Vagina (tissue), 2 donors: Measurements from ENCODE around the gene VANGL2. TPM values are rescaled to one million over a fixed set of nuclear protein-coding genes. Genes with fewer than 3 reads are reported as not detected.
"Not testable (repeated sequence)": the region's sequence is repeated elsewhere in the genome, so short reads cannot be mapped to it uniquely, and the experiment has no call there.

ENCODE experiments used
- DNase-seq, 2 donors: peaks; one replicate each; pipeline ENCODE4 v3.0.0-alpha.2; 2017; ENCODE audit errors: extremely low spot score in 2 of 2
- H3K27ac ChIP-seq: fragments of 200-600 bp; sonication (generic); one replicate; pipeline ENCODE4 v1.5.1; 2019
- H3K27me3 ChIP-seq: fragments of 200-600 bp; sonication (generic); one replicate; pipeline ENCODE4 v1.5.1; 2019
- H3K36me3 ChIP-seq, 2 donors: fragments of 200-600 bp; sonication (generic); one replicate each; pipeline ENCODE4 v1.5.1; 2017 to 2019
- H3K4me1 ChIP-seq: fragments of 200-600 bp; sonication (generic); one replicate; pipeline ENCODE4 v1.5.1; 2019
- H3K4me3 ChIP-seq, 2 donors: fragments of 200-600 bp; sonication (generic); 1 replicate in 1 of 2; 2 replicates in 1 of 2; pipeline ENCODE4 v1.5.1; 2016 to 2019
- H3K9me3 ChIP-seq: fragments of 200-600 bp; sonication (generic); one replicate; pipeline ENCODE4 v1.5.1; 2019
- CTCF ChIP-seq, 3 experiments: fragments of 450-650 bp in 2 of 3; fragments of 200-600 bp in 1 of 3; sonication (generic) in 1 of 3; IDR thresholded peaks; one replicate each; pipeline ENCODE4 v1.5.1; 2017 to 2019; ENCODE audit warnings: antibody characterized with exemption in 3 of 3, mild to moderate bottlenecking in 2 of 3, moderate library complexity in 2 of 3
- POLR2A ChIP-seq, 2 donors: fragments of 450-650 bp; IDR thresholded peaks; one replicate each; pipeline ENCODE4 v1.6.1; 2017; ENCODE audit warnings: antibody characterized with exemption in 2 of 2, mild to moderate bottlenecking in 2 of 2, moderate library complexity in 2 of 2
- POLR2AphosphoS5 ChIP-seq, 2 donors: sonication (generic); formaldehyde crosslinking; IDR thresholded peaks; one replicate each; pipeline ENCODE4 v1.9.0; 2017; ENCODE audit warnings: antibody characterized with exemption in 2 of 2, mild to moderate bottlenecking in 2 of 2, low read depth in 1 of 2; ENCODE audit not compliant: insufficient read depth in 1 of 2
- intact Hi-C: fragments of 100-400 bp; cut with DNase I; formaldehyde crosslinking; loops from one replicate; pipeline ENCODE4 v1.15.1; 2023
- total RNA-seq: library from RNA; depleted of rRNA; stranded (reverse); fragments of >200 nt; gene quantifications from one replicate; pipeline ENCODE4 v1.2.3, GENCODE V29; 2016

Gene VANGL2
- total RNA-seq, 1 donor from 2014 or later, result 11.0 TPM

- H3K27ac ChIP-seq, result no peak overlapping the region
- intact Hi-C loops, result no loop called here
- TF ChIP-seq CTCF (IDR thresholded peaks at IDR 0.05), result no peak
- no peak for TF ChIP-seq POLR2AphosphoS5 (IDR thresholded peaks at IDR 0.05; ENCODE audit: insufficient read depth in 1 of 2, low read depth in 1 of 2)
- no peak for TF ChIP-seq POLR2A (IDR thresholded peaks at IDR 0.05)
- H3K4me3 ChIP-seq, result no peak overlapping the region
- no peaks in the 10 kb centered on the region for H3K27me3 ChIP-seq
- H3K9me3 ChIP-seq, result no peaks in the 10 kb centered on the region
- peak; percentile 56 to 84 for DNase-seq
- no peaks in the 10 kb centered on the region for H3K36me3 ChIP-seq
- H3K4me1 ChIP-seq, result peaks cover 11% of the 10 kb centered on the region
Observed at GRCh38 chr1:160374306-160375110, 25.9 kb upstream of the VANGL2 start.

DNA sequence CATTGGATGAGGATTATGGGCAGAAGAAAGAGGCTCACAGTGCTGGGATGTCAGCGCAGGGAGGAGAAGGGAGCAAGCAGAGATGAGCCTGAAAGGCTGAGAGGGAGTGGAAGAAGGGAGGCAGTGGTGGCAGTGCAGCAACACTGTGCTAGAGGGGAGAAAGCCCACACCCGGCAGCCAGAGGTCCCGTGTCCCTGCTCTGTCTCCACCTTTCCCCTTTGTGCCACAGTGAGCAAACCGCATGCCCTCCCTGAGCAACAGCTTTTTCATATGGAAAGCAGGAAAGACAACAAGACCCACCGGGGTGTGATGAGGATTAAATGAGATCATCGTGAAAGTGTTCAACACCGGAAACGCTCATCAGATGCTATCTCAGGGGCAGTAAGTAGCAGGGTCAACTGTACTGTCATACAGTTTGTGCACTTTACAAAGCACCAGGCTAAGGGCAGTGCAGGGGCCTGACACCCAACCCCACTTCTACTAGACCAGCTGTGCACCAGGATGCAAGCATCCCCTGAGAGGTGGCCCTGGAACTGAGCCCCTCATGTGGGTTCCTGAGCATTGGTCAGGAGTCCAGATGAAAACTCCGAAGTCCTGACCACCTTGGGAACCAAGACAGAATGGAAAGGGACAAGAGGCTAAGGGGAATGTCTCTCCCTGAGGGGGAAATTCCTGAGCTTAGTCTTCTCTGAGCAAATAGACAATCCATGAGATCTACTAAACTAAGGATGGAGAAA, 24.4 kb upstream of the VANGL2 start:
- DNase-seq, result peak; percentile 34 to 69
- TF ChIP-seq CTCF (IDR thresholded peaks at IDR 0.05), result no peak
- TF ChIP-seq POLR2AphosphoS5 (IDR thresholded peaks at IDR 0.05; ENCODE audit: insufficient read depth in 1 of 2, low read depth in 1 of 2), result no peak
- no peak for TF ChIP-seq POLR2A (IDR thresholded peaks at IDR 0.05)

DNA sequence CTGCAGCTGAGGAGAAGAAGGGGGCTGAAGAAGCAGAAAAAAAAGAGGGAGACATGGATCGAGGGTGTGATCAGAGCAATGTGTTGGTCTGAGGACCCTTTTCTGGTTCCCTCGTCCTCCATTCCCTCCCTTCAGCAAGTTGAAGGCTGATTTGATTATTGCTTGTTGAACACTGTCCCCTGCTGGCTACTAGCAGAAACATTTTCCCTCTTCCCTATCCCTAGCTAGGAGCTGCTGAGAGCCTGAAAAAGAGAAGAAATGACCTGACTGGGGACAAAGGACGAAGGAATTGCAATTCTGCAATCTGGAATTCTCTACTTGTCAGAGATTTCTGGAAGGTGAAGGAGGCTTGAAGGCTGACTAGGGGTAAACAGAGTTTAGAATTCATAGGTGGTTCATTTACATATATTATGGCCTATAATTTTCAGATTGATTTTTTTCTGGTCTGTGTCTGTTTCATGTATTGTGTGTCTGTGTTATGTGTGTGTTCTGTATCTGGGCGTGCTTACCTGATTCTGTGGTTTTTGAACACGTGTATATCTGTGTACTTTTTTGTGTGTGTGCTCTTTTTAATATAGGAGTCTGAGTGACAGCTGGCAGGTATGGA, 23.7 kb upstream of the VANGL2 start:
- TF ChIP-seq POLR2AphosphoS5 (IDR thresholded peaks at IDR 0.05; ENCODE audit: insufficient read depth in 1 of 2, low read depth in 1 of 2) (no peak), CTCF (IDR thresholded peaks at IDR 0.05) (peak; percentile 68 to 88 (median 85)), POLR2A (IDR thresholded peaks at IDR 0.05) (no peak)
- Histone ChIP-seq H3K4me3 (no peak overlapping the region), H3K27ac (no peak overlapping the region), H3K9me3 (no peaks in the 10 kb centered on the region), H3K27me3 (no peaks in the 10 kb centered on the region), H3K4me1 (peaks cover 11% of the 10 kb centered on the region), H3K36me3 (no peaks in the 10 kb centered on the region)
- intact Hi-C loops, result no loop called here
- peak in 1 of 2 donors; percentile 49 for DNase-seq

More for the DNA sequence above, 24.4 kb upstream of the VANGL2 start:
- H3K4me3 ChIP-seq, result no peak overlapping the region
- peaks cover 11% of the 10 kb centered on the region for H3K4me1 ChIP-seq
- no peaks in the 10 kb centered on the region for H3K9me3 ChIP-seq
- no peak overlapping the region for H3K27ac ChIP-seq
- H3K36me3 ChIP-seq, result no peaks in the 10 kb centered on the region
- intact Hi-C loops, result no loop called here
- no peaks in the 10 kb centered on the region for H3K27me3 ChIP-seq

DNA sequence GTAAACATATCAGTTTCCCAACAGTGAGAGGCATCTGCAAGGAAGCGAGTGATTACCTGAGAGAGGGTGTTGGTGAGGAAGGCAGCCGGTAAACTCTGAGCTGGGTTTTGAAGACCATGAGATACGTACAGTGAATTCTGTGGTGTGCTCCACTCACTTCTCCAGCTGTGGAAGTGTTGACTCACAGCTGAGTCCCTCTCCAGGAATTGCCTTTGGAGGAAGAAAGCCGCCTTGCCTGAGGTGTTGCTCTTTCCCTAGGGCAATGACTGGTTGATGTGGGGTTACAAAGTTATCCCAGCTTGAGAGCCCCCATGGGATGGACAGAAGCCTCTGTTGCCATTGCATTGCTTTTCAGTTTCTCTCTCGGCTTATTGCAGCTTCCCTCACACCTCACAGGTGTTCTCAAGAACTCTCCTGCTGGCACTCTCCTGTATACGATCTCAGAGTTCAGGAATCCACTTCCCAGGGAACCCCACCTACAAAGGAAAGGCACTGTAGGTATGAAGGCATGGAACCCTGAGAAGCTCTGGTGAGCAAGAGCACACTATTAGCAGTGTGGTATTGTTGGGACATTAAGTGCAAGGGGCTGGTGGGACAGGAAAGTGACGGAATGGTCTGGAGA, 22.7 kb upstream of the VANGL2 start:
- peaks cover 11% of the 10 kb centered on the region for H3K4me1 ChIP-seq
- no peak overlapping the region for H3K4me3 ChIP-seq
- intact Hi-C loops, result no loop called here
- H3K27me3 ChIP-seq, result no peaks in the 10 kb centered on the region
- no peak overlapping the region for H3K27ac ChIP-seq
- DNase-seq, result peak; percentile 64 to 67
- no peaks in the 10 kb centered on the region for H3K9me3 ChIP-seq
- TF ChIP-seq POLR2A (IDR thresholded peaks at IDR 0.05), result no peak
- TF ChIP-seq CTCF (IDR thresholded peaks at IDR 0.05), result no peak
- TF ChIP-seq POLR2AphosphoS5 (IDR thresholded peaks at IDR 0.05; ENCODE audit: insufficient read depth in 1 of 2, low read depth in 1 of 2), result no peak
- no peaks in the 10 kb centered on the region for H3K36me3 ChIP-seq

DNA sequence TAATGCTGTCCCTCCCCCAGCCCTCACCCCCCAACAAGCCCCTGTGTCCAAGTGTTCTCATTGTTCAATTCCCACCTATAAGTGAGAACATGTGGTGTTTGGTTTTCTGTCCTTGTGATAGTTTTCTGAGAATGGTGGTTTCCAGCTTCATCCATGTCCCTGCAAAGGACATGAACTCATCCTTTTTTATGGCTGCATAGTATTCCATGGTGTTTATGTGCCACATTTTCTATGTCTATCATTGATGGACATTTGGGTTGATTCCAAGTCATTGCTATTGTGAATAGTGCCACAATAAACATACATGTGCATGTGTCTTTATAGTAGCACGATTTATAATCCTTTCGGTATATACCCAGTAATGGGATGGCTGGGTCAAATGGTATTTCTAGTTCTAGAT, 15.6 kb upstream of the VANGL2 start:
- DNase-seq, H3K27me3 ChIP-seq, H3K9me3 ChIP-seq, H3K36me3 ChIP-seq, H3K4me1 ChIP-seq, intact Hi-C loops, H3K4me3 ChIP-seq, H3K27ac ChIP-seq: not testable (repeated sequence)

DNA sequence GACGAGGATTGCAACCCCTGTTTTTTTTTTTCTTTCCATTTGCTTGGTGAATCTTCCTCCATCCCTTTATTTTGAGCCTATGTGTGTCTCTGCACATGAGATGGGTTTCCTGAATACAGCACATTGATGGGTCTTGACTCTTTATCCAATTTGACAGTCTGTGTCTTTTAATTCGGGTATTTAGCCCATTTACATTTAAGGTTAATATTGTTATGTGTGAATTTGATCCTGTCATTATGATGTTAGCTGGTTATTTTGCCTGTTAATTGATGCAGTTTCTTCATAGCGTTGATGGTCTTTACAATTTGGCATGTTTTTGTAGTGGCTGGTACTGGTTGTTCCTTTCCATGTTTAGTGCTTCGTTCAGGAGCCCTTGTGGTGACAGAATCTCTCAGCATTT, 12.0 kb upstream of the VANGL2 start:
- H3K9me3 ChIP-seq, H3K27ac ChIP-seq, H3K36me3 ChIP-seq, DNase-seq, H3K27me3 ChIP-seq, H3K4me3 ChIP-seq, H3K4me1 ChIP-seq, intact Hi-C loops: not testable (repeated sequence)
